NCI-H2081 (cell line): ENCODE measurements around the gene CDKAL1.
A peak's percentile ranks its signal among the peaks of the same experiment; 100 is the strongest.
"Not testable (repeated sequence)": the region's sequence is repeated elsewhere in the genome, so short reads cannot be mapped to it uniquely, and the experiment has no call there.

ENCODE experiments used
- DNase-seq, 2 experiments: peaks; one replicate each; lab custom pipeline; 2025; lab: John Stamatoyannopoulos, UW

Gene CDKAL1

GRCh38 chr6:21173031-21173430 lies 638.8 kb downstream of the CDKAL1 start:
- DNase-seq: no peak

GRCh38 chr6:21173678-21174077 lies 639.4 kb downstream of the CDKAL1 start:
- DNase-seq: no peak

GRCh38 chr6:21176197-21176596 lies 641.9 kb downstream of the CDKAL1 start:
- DNase-seq: no peak

- DNase-seq: no peak
These were observed 645.9 kb downstream of the CDKAL1 start for GRCh38 chr6:21180155-21180554.

GRCh38 chr6:21180800-21181337 lies 646.6 kb downstream of the CDKAL1 start:
- DNase-seq: no peak

- DNase-seq: no peak
These were observed 647.6 kb downstream of the CDKAL1 start for GRCh38 chr6:21181866-21182265.

- no peak for DNase-seq
These were observed 648.3 kb downstream of the CDKAL1 start for GRCh38 chr6:21182589-21182988.

GRCh38 chr6:21185861-21186478 lies 651.7 kb downstream of the CDKAL1 start:
- peak; percentile 88 to 96 for DNase-seq

- no peak for DNase-seq
These were observed 652.3 kb downstream of the CDKAL1 start for GRCh38 chr6:21186479-21187055.

GRCh38 chr6:21187485-21187884 lies 653.2 kb downstream of the CDKAL1 start:
- DNase-seq: no peak

GRCh38 chr6:21188505-21189223 lies 654.4 kb downstream of the CDKAL1 start:
- DNase-seq: peak; percentile 71 to 94

GRCh38 chr6:21189759-21190158 lies 655.5 kb downstream of the CDKAL1 start:
- DNase-seq: peak; percentile 70 to 95

- no peak for DNase-seq
These were observed 656.4 kb downstream of the CDKAL1 start for GRCh38 chr6:21190701-21191100.

GRCh38 chr6:21193790-21194475 lies 659.7 kb downstream of the CDKAL1 start:
- DNase-seq: no peak

- DNase-seq: not testable (repeated sequence)
These were observed 661.0 kb downstream of the CDKAL1 start for GRCh38 chr6:21195301-21195700.

GRCh38 chr6:21198032-21198640 lies 663.9 kb downstream of the CDKAL1 start:
- DNase-seq: no peak

- peak; percentile 55 to 83 for DNase-seq
These were observed 665.0 kb downstream of the CDKAL1 start for GRCh38 chr6:21199262-21199661.

- peak in 1 of 2 experiments; percentile 22 for DNase-seq
These were observed 666.0 kb downstream of the CDKAL1 start for GRCh38 chr6:21200134-21200870.

GRCh38 chr6:21201187-21201586 lies 666.9 kb downstream of the CDKAL1 start:
- DNase-seq: peak in 1 of 2 experiments; percentile 76

GRCh38 chr6:21201637-21202350 lies 667.5 kb downstream of the CDKAL1 start:
- peak; percentile 95 to 97 for DNase-seq

GRCh38 chr6:21202521-21202920 lies 668.3 kb downstream of the CDKAL1 start:
- DNase-seq: no peak
